PC-3 (cell line): ENCODE data around the gene FAM221B. TPM values are rescaled to one million over a fixed set of nuclear protein-coding genes. Genes with fewer than 3 reads are reported as not detected.

Experiments used
- ATAC-seq: fragments of 200-7000 bp; cut with Tn5 transposase; 2 replicates; pipeline ENCODE4 v1.9.1; 2020; ENCODE audit warnings: mild to moderate bottlenecking, moderate library complexity
- BruUV-seq: library from RNA; stranded (reverse); fragments of 400-500 nt; replicated peaks from 2 replicates; lab custom pipeline; 2021; lab: Mats Ljungman, UMichigan
- CTCF ChIA-PET: fragments of 300-600 bp; sonication (Branson Sonifier 250); formaldehyde crosslinking; loops from one replicate; lab custom pipeline; 2022; ENCODE audit warnings: antibody characterized with exemption; lab: Charles Lee
- POLR2A ChIA-PET: fragments of 300-600 bp; sonication (Branson Sonifier 250); formaldehyde crosslinking; loops from one replicate; lab custom pipeline; 2022; ENCODE audit warnings: antibody characterized with exemption; ENCODE audit not compliant: unreplicated experiment; lab: Charles Lee
- DNase-seq: peaks from one replicate; pipeline ENCODE4 v3.0.0-alpha.2; 2015
- H2AFZ ChIP-seq: fragments of 300-600 bp; sonication (generic); 2 replicates; pipeline ENCODE4 v1.6.0; 2016; ENCODE audit warnings: antibody characterized with exemption, low read length
- H3F3A ChIP-seq: fragments of 300-600 bp; sonication (generic); one replicate; pipeline ENCODE4 v1.6.0; 2017; ENCODE audit warnings: antibody characterized with exemption, low read length, control low read depth, mild to moderate bottlenecking; ENCODE audit not compliant: unreplicated experiment
- H3K27ac ChIP-seq: fragments of 300-600 bp; sonication (generic); 2 replicates; pipeline ENCODE4 v1.5.1; 2016; ENCODE audit warnings: mild to moderate bottlenecking, low read length
- H3K27me3 ChIP-seq: fragments of 300-600 bp; sonication (generic); 2 replicates; pipeline ENCODE4 v1.6.1; 2016; ENCODE audit warnings: low read length, mixed read lengths
- H3K36me3 ChIP-seq: fragments of 300-600 bp; sonication (generic); 2 replicates; pipeline ENCODE4 v1.6.1; 2016; ENCODE audit warnings: low read depth, mixed run types, low read length, mixed read lengths
- H3K4me1 ChIP-seq: fragments of 300-600 bp; sonication (generic); 2 replicates; pipeline ENCODE4 v1.5.1; 2016; ENCODE audit warnings: low read length; ENCODE audit not compliant: insufficient read depth
- H3K4me2 ChIP-seq: fragments of 300-600 bp; sonication (generic); 2 replicates; pipeline ENCODE4 v1.6.0; 2016; ENCODE audit warnings: low read length
- H3K4me3 ChIP-seq: fragments of 300-600 bp; sonication (generic); 2 replicates; pipeline ENCODE4 v1.5.1; 2016; ENCODE audit warnings: mild to moderate bottlenecking, low read length, mixed read lengths
- H3K79me2 ChIP-seq: fragments of 300-600 bp; sonication (generic); 2 replicates; pipeline ENCODE4 v1.6.1; 2017; ENCODE audit warnings: low read length, mixed read lengths
- H3K9ac ChIP-seq: fragments of 300-600 bp; sonication (generic); 2 replicates; pipeline ENCODE4 v1.6.0; 2016; ENCODE audit warnings: mild to moderate bottlenecking, low read length
- H3K9me2 ChIP-seq: fragments of 300-600 bp; sonication (generic); replicated peaks from 2 replicates; pipeline ENCODE4 v1.6.1; 2016; ENCODE audit warnings: mixed run types, low read length, mixed read lengths
- H3K9me3 ChIP-seq: fragments of 300-600 bp; sonication (generic); 2 replicates; pipeline ENCODE4 v1.6.1; 2016; ENCODE audit warnings: low read length, mixed read lengths
- H4K20me1 ChIP-seq: fragments of 300-600 bp; sonication (generic); 2 replicates; pipeline ENCODE4 v1.6.1; 2016; ENCODE audit warnings: low read length, mixed read lengths
- EZH2 ChIP-seq: fragments of 300-600 bp; sonication (generic); IDR thresholded peaks from one replicate; pipeline ENCODE4 v1.6.1; 2017; ENCODE audit warnings: antibody characterized with exemption, mild to moderate bottlenecking, low read length; ENCODE audit not compliant: unreplicated experiment
- EZH2phosphoT487 ChIP-seq: fragments of 300-600 bp; sonication (generic); IDR thresholded peaks from 2 replicates; pipeline ENCODE4 v1.6.1; 2018; ENCODE audit warnings: mild to moderate bottlenecking, antibody characterized with exemption, low read length, borderline replicate concordance
- intact Hi-C: fragments of 100-400 bp; cut with micrococcal nuclease; formaldehyde crosslinking; loops from 2 replicates; pipeline ENCODE4 v1.9.0; 2023
- total RNA-seq: library from RNA; depleted of rRNA; stranded (reverse); fragments of >200 nt; gene quantifications from 2 replicates; pipeline ENCODE4 v1.2.3, GENCODE V29; 2014
- TF ChIP-seq, protein P1 (sequence below): fragments of 300-600 bp; sonication (generic); conservative IDR thresholded peaks from 2 replicates; pipeline ENCODE4 v1.5.1; 2017; ENCODE audit warnings: antibody characterized with exemption, low read depth, mild to moderate bottlenecking, low read length

FAM221B gene
- total RNA-seq, 1 experiment from 2014 or later, result not detected

DNA sequence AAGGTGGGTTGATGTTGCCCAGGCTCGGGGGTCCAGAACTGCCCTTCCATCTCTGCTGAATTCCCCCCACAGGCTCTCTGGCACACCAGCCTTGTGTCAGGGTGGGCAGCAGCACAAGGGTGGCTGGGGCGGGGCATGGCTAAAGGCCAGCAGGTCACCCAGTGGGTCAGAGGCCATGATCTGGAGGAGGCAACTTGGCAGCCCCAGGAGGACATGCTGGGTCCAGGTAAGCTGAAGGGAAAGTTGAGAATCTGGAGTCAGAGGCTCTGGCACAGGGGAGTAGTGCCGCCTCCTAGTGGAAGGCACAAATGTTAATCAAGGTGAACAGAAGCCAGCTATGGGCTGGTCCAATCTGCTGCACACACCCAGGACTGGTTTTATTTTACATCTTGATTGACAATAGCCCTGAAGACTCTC lies 6.7 kb upstream of the FAM221B start:
- no peaks in the 10 kb centered on the region for H3K9me3 ChIP-seq
- no TSS peak for BruUV-seq
- peaks cover 32% of the 10 kb centered on the region for H3K4me1 ChIP-seq
- TF ChIP-seq EZH2phosphoT487, result no peak
- TF ChIP-seq, protein P1, sequence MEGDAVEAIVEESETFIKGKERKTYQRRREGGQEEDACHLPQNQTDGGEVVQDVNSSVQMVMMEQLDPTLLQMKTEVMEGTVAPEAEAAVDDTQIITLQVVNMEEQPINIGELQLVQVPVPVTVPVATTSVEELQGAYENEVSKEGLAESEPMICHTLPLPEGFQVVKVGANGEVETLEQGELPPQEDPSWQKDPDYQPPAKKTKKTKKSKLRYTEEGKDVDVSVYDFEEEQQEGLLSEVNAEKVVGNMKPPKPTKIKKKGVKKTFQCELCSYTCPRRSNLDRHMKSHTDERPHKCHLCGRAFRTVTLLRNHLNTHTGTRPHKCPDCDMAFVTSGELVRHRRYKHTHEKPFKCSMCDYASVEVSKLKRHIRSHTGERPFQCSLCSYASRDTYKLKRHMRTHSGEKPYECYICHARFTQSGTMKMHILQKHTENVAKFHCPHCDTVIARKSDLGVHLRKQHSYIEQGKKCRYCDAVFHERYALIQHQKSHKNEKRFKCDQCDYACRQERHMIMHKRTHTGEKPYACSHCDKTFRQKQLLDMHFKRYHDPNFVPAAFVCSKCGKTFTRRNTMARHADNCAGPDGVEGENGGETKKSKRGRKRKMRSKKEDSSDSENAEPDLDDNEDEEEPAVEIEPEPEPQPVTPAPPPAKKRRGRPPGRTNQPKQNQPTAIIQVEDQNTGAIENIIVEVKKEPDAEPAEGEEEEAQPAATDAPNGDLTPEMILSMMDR, result peak; percentile 48; the same call in 1 of the 2 replicates
- H3K27me3 ChIP-seq, result no peaks in the 10 kb centered on the region
- no peaks in the 10 kb centered on the region for H3K36me3 ChIP-seq
- intact Hi-C loops, result no loop called here
- POLR2A ChIA-PET, result no interaction called here
- H3K4me2 ChIP-seq, result no peak overlapping the region
- no peaks in the 10 kb centered on the region for H3K79me2 ChIP-seq
- H3K27ac ChIP-seq, result no peak overlapping the region
- no peaks in the 10 kb centered on the region for H3K9me2 ChIP-seq
- ATAC-seq, result no peak
- H3K9ac ChIP-seq, result no peak overlapping the region
- CTCF ChIA-PET, result interaction anchor here (0.6 kb wide), 1 partner anchor 47 kb away, joined by 4 read pairs; no protein-coding TSS in a partner anchor
- no peak overlapping the region for H3K4me3 ChIP-seq
- H3F3A ChIP-seq, result no peaks in the 10 kb centered on the region
- peak; percentile 22 for DNase-seq
- no peaks in the 10 kb centered on the region for H4K20me1 ChIP-seq
- H2AFZ ChIP-seq, result no peak overlapping the region

DNA sequence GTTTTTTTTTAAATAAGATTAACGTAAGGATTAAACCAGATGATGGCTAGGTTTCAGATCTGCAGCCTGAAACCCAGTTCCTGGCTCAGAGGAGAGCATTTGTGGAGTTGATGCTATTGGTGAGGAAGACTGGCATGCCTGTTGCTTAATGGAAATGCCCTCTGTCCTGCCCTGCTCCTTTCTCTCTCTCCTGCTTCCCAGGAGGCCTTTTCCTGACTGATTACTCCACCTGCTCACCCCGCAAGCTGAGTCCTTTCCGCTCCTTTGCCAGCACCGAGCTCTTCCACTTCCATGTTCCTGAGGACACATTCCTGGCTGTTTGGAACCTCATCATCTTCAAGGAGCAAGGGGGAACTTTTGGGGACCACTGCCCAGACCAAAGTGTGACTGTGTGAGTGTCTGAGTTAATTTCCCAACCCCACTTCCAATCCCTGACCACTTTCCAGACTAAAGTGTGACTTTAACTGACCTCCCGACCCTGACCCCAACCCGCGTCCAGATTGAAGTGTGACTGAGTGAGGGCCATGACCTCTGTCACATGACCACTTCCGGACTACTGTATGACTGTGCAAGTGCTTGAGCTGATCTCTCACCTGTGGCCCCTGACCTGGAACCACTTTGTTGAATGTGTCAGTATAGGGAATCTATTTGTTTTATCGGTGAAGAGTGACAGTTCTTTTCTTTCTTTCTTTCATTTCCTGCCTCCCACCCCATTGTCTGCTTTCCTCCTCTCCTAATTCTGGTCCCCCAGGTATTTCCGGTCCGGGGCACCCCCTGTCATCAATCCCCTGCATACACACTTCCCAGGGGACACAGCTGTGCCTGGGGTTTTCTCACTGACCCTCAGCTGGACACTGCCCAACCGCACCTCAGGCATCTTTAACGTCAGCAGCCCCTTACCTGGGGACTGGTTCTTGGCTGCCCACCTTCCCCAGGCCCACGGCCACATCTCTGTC lies 6.0 kb upstream of the FAM221B start:
- Histone ChIP-seq H3K9me2 (no peaks in the 10 kb centered on the region), H3K27ac (peak overlapping the region; percentile 90), H2AFZ (no peak overlapping the region; the same call in 1 of the 2 replicates), H3K4me1 (peaks cover 38% of the 10 kb centered on the region), H3F3A (no peaks in the 10 kb centered on the region), H3K27me3 (no peaks in the 10 kb centered on the region), H3K36me3 (no peaks in the 10 kb centered on the region), H3K4me2 (peak overlapping the region; percentile 76), H3K9ac (0 out of 2 replicates have a peak overlapping the region, but pooled peaks have one; percentile 41), H3K79me2 (no peaks in the 10 kb centered on the region), H3K4me3 (no peak overlapping the region), H3K9me3 (no peaks in the 10 kb centered on the region), H4K20me1 (no peaks in the 10 kb centered on the region)
- ATAC-seq (no peak), DNase-seq (no peak)
- ChIA-PET CTCF (interaction anchor here (1.4 kb wide), 1 partner anchor 44 kb away, joined by 4 read pairs; no protein-coding TSS in a partner anchor), POLR2A (no interaction called here)
- BruUV-seq, result no TSS peak
- intact Hi-C loops, result no loop called here
- TF ChIP-seq EZH2, result no peak
- TF ChIP-seq, protein P1, result no peak
- no peak for TF ChIP-seq EZH2phosphoT487
